ENCODE results near the gene PCDHGA9.
A peak's percentile ranks its signal among the peaks of the same experiment; 100 is the strongest.

GRCh38 chr5:141363952-141364660 lies 38.5 kb upstream of the PCDHGA9 start, which contains the start of gene PCDHGA5:
- TF ChIP-seq CTCF (conservative IDR thresholded peaks at IDR 0.05; ENCODE audit: low read depth, low read length) (peak; percentile 53), EZH2phosphoT487 (IDR thresholded peaks at IDR 0.05; ENCODE audit: borderline replicate concordance, low read length) (no peak)

Measured in PC-3 (cell line).